HepG2 (cell line): ENCODE measurements around the gene PDGFA. TPM values are rescaled to one million over a fixed set of nuclear protein-coding genes. Genes with fewer than 3 reads are reported as not detected.

Source experiments
- AGO1 ChIP-seq: fragments of 200-400 bp; formaldehyde crosslinking; IDR thresholded peaks from 2 replicates; pipeline ENCODE4 v1.6.1; 2017; ENCODE audit warnings: mild to moderate bottlenecking, low read depth, low read length, moderate library complexity; ENCODE audit not compliant: poor library complexity, severe bottlenecking
- CENPX ChIP-seq: sonication (generic); formaldehyde crosslinking; IDR thresholded peaks from 2 replicates; pipeline ENCODE4 v1.9.0; 2021; ENCODE audit warnings: mild to moderate bottlenecking, missing genetic modification reagents, moderate library complexity
- CHD4 ChIP-seq: fragments of 200-600 bp; sonication (generic); IDR thresholded peaks from 2 replicates; pipeline ENCODE4 v1.7.0; 2017; ENCODE audit warnings: mild to moderate bottlenecking, low read length, borderline replicate concordance
- DR1 ChIP-seq: sonication (generic); formaldehyde crosslinking; IDR thresholded peaks from 2 replicates; pipeline ENCODE4 v1.8.0; 2021; ENCODE audit warnings: mild to moderate bottlenecking, missing genetic modification reagents, inconsistent platforms
- EP300 ChIP-seq, 3 experiments: sonication (generic) in 1 of 3; formaldehyde crosslinking in 1 of 3; IDR thresholded peaks; 2 replicates each; pipeline versions ENCODE4 v1.5.1 to v1.6.1; 2011 to 2020; ENCODE audit warnings: low read depth in 2 of 3, low read length in 2 of 3, borderline replicate concordance in 1 of 3, improper control_type of control experiment in 1 of 3, mild to moderate bottlenecking in 1 of 3, missing genetic modification reagents in 1 of 3, moderate library complexity in 1 of 3
- KDM4B ChIP-seq: sonication (generic); formaldehyde crosslinking; IDR thresholded peaks from 2 replicates; pipeline ENCODE4 v1.4.0; 2020; ENCODE audit warnings: missing genetic modification reagents
- KLF6 ChIP-seq: IDR thresholded peaks from 2 replicates; pipeline ENCODE4 v1.8.0; 2016; ENCODE audit warnings: missing biosample characterization, missing genetic modification reagents
- MBD4 ChIP-seq: IDR thresholded peaks from 2 replicates; pipeline ENCODE4 v1.6.1; 2012; ENCODE audit warnings: low read length, inconsistent platforms, borderline replicate concordance
- MXD3 ChIP-seq: IDR thresholded peaks from 2 replicates; pipeline ENCODE4 v1.6.1; 2016; ENCODE audit warnings: mild to moderate bottlenecking, missing biosample characterization, missing genetic modification reagents
- NR2F1 ChIP-seq, 2 experiments: fragments of 450-650 bp in 1 of 2; formaldehyde crosslinking in 1 of 2; IDR thresholded peaks; 2 replicates each; pipeline versions ENCODE4 v1.5.0 to v1.6.1; 2016 to 2020; ENCODE audit warnings: mild to moderate bottlenecking in 1 of 2, missing compliant biosample characterization in 1 of 2, missing genetic modification reagents in 1 of 2, moderate library complexity in 1 of 2
- NRL ChIP-seq: sonication (generic); formaldehyde crosslinking; IDR thresholded peaks from 2 replicates; pipeline ENCODE4 v1.5.0; 2020; ENCODE audit warnings: missing genetic modification reagents, mild to moderate bottlenecking, moderate library complexity, borderline replicate concordance
- RARA ChIP-seq: IDR thresholded peaks from 2 replicates; pipeline ENCODE4 v1.6.1; 2016; ENCODE audit warnings: missing genetic modification reagents, missing compliant biosample characterization
- SRSF4 ChIP-seq: fragments of 200-400 bp; formaldehyde crosslinking; IDR thresholded peaks from one replicate; pipeline ENCODE4 v1.6.1; 2018; ENCODE audit warnings: mild to moderate bottlenecking, low read depth, low read length, moderate library complexity; ENCODE audit not compliant: poor library complexity, severe bottlenecking
- TP53 ChIP-seq: sonication (generic); formaldehyde crosslinking; conservative IDR thresholded peaks from 2 replicates; pipeline ENCODE4 v1.4.0; 2020; ENCODE audit warnings: missing genetic modification reagents
- ZBTB2 ChIP-seq: sonication (generic); formaldehyde crosslinking; IDR thresholded peaks from 2 replicates; pipeline ENCODE4 v1.8.0; 2022; ENCODE audit warnings: low read depth, missing genetic modification reagents
- ZBTB26 ChIP-seq: IDR thresholded peaks from 2 replicates; pipeline ENCODE4 v1.6.1; 2016; ENCODE audit warnings: missing compliant biosample characterization, missing genetic modification reagents, borderline replicate concordance
- ZFP82 ChIP-seq: sonication (generic); formaldehyde crosslinking; IDR thresholded peaks from 2 replicates; pipeline ENCODE4 v1.5.1; 2020; ENCODE audit warnings: mild to moderate bottlenecking, missing genetic modification reagents, borderline replicate concordance
- ZFP90 ChIP-seq: sonication (generic); formaldehyde crosslinking; IDR thresholded peaks from 2 replicates; pipeline ENCODE4 v1.8.0; 2022; ENCODE audit warnings: missing genetic modification reagents, mild to moderate bottlenecking, inconsistent platforms, borderline replicate concordance
- ZFP91 ChIP-seq: sonication (generic); formaldehyde crosslinking; IDR thresholded peaks from 2 replicates; pipeline ENCODE4 v1.9.0; 2022; ENCODE audit warnings: missing genetic modification reagents, mild to moderate bottlenecking, borderline replicate concordance
- ZNF121 ChIP-seq: sonication (generic); formaldehyde crosslinking; IDR thresholded peaks from 2 replicates; pipeline ENCODE4 v1.5.0; 2020; ENCODE audit warnings: mild to moderate bottlenecking, missing genetic modification reagents
- ZNF317 ChIP-seq: sonication (generic); formaldehyde crosslinking; IDR thresholded peaks from 2 replicates; pipeline ENCODE4 v1.5.0; 2020; ENCODE audit warnings: mild to moderate bottlenecking, missing genetic modification reagents
- ZNF678 ChIP-seq: sonication (generic); formaldehyde crosslinking; IDR thresholded peaks from 2 replicates; pipeline ENCODE4 v1.4.0; 2020; ENCODE audit warnings: mild to moderate bottlenecking, missing genetic modification reagents
- ZNF775 ChIP-seq: sonication (generic); formaldehyde crosslinking; IDR thresholded peaks from 2 replicates; pipeline ENCODE4 v1.4.0; 2020; ENCODE audit warnings: missing genetic modification reagents, mild to moderate bottlenecking, moderate library complexity, borderline replicate concordance
- ZSCAN21 ChIP-seq: sonication (generic); formaldehyde crosslinking; IDR thresholded peaks from 2 replicates; pipeline ENCODE4 v1.8.0; 2022; ENCODE audit warnings: mild to moderate bottlenecking, missing genetic modification reagents, moderate library complexity, borderline replicate concordance
- polyA plus RNA-seq, 8 experiments: library from polyadenylated mRNA; depleted of rRNA in 3 of 8; stranded (reverse) in 7 of 8; unstranded in 1 of 8; fragments of >200 nt; fragmentation: Illumina TruSeq in 4 of 8; extraction: Trizol in 4 of 8; gene quantifications; 2 replicates each; pipeline versions ENCODE4 v1.2.1 to v1.2.3, GENCODE V29; 2011 to 2016; ENCODE audit warnings: low read depth in 4 of 8, missing spikeins in 1 of 8, mixed read lengths in 1 of 8; ENCODE audit not compliant: insufficient read depth in 1 of 8
- total RNA-seq, 5 experiments: library from RNA; depleted of rRNA; stranded (reverse); fragments of >200 nt; fragmentation: Illumina TruSeq; extraction: Trizol; gene quantifications; 2 replicates each; pipeline ENCODE4 v1.2.3, GENCODE V29; 2016; ENCODE audit warnings: low read depth in 1 of 5

Gene PDGFA
- total and polyA plus RNA-seq, 2 of the 13 experiments (the other 11 are each of a cell fraction or from before 2014, with no cell fraction given): 1.5 to 3.4 TPM

DNA sequence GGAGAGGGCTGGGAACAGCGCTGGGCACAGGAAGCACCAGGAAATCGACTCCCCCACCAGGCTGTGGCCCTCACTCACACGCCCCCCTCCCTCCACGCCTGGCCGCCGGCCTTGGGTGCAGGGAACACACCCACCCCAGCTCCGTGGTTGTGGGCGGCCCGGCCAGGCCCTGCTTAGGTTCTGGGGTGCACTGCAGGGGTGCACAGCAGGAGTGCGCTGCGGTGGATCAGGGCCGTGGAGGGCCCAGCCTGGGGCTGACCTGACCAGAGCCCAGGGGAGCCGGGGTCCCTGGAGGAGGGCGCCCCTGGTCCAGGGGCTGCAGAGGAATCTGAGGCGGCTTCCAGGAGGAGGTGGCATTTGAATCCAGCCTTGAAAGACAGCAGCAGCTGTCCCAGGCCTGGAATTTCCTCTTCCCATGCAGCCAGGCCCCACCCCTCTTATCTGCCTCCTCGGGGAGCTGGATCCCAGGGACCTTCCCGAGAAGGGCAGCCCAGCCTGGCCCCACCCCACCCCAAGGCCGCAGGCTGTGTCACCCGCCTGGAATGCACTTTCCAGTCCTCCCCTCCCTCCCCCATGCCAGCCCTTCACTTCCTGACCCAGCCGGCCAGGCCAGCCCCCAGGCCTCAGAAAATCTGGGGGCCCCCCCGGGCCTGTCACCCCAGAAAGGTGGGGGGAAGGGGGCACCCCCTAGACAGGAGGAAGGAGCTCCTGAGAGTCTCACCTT is 18.4 kb upstream of the PDGFA start (continued):
- TF ChIP-seq ZBTB26 (CRISPR knock-in tag): peak; percentile 14; the same call in 1 of the 2 replicates
- no peak for TF ChIP-seq ZBTB2 (CRISPR knock-in tag)
- no peak for TF ChIP-seq ZNF775
- TF ChIP-seq ZFP91 (CRISPR knock-in tag): no peak
- TF ChIP-seq CENPX (CRISPR knock-in tag): no peak
- TF ChIP-seq ZFP90 (CRISPR knock-in tag): peak; percentile 32; the same call in 1 of the 2 replicates
- no peak for TF ChIP-seq NR2F1 (CRISPR knock-in tag; IDR thresholded peaks at IDR 0.05)
- no peak for TF ChIP-seq KDM4B (CRISPR knock-in tag)
- no peak for TF ChIP-seq KLF6 (CRISPR knock-in tag)
- TF ChIP-seq ZNF678 (CRISPR knock-in tag): no peak
- TF ChIP-seq MBD4: no peak
- TF ChIP-seq RARA (CRISPR knock-in tag): no peak
- 0 out of 2 replicates have a peak, but pooled peaks have one; percentile 2 for TF ChIP-seq MXD3 (CRISPR knock-in tag)
- 0 out of 2 replicates have a peak, but pooled peaks have one; percentile 41 for TF ChIP-seq DR1
- no peak for TF ChIP-seq CHD4
- TF ChIP-seq EP300 (IDR thresholded peaks at IDR 0.05; ENCODE audit: low read depth in 2 of 2, low read length in 2 of 2): peak in 1 of 2 experiments; percentile 20; a peak in 1 of 4 replicates
- TF ChIP-seq EP300 (CRISPR knock-in tag; IDR thresholded peaks at IDR 0.05; ENCODE audit: borderline replicate concordance): peak; percentile 18; the same call in 1 of the 2 replicates
- no peak for TF ChIP-seq ZFP82 (CRISPR knock-in tag)
- no peak for TF ChIP-seq TP53 (CRISPR knock-in tag)
- TF ChIP-seq ZNF317 (CRISPR knock-in tag): 0 out of 2 replicates have a peak, but pooled peaks have one; percentile 19
- TF ChIP-seq SRSF4: no peak
- TF ChIP-seq AGO1: no peak
- TF ChIP-seq NRL: 0 out of 2 replicates have a peak, but pooled peaks have one; percentile 2
- TF ChIP-seq ZNF121 (CRISPR knock-in tag): peak; percentile 51; the same call in 1 of the 2 replicates
- no peak for TF ChIP-seq ZSCAN21 (CRISPR knock-in tag)
